ENCODE data around the gene RAD51B. TPM values are rescaled to one million over a fixed set of nuclear protein-coding genes. Genes with fewer than 3 reads are reported as not detected.

Gene RAD51B
- total RNA-seq, 1 experiment from 2014 or later = 14.2 TPM

DNA sequence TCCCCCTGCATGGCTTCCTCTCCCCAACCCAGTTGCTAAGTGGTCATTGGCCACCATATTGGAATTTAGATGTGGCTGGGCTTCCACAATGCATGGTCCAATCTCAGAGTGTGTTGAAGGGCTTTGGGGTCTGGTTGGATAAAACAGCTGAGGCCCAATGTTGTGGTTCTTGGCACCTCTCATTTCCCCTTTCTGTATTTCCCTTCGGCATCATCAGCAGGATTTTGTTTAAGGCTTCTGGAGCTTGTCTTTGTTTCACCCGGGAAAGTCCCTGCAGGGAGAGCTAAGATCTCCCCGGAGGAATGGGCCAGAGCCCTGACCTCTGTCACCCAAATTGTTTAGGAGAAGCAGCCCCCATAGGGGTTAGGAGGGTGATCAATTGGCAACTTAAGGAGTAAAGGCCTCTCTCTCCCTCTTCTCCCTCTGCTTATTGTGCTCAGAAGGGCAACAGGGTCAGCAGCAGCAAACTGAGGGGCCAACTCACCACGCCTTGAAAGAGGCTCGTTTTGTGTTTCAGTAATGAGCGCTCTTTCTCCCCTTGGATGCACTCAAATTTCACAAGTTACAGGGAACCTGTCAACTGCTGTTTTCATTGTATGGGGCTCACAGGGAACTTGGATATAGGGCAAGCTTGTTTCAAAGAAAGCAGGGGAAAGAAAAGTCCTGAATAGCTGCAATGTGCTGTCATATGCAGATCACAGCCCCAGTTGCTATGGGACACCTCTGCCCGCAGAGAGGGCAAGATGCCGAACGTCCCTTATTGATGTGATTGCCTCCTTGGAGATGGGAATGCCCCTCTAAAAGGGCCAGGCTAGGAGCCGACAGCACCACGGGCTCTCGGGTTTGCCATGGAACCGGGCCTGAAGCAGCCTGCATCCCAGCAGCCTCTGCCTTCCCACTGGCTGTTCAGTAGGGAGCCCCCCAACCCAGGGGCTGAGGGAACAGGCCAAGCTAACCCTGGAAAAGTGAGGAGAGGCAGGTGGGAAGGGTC, 749.6 kb downstream of the RAD51B start:
- H3K27me3 Mint-ChIP-seq (ENCODE audit: low read depth) = no peaks in the 10 kb centered on the region
- H3K4me3 Mint-ChIP-seq = no peak overlapping the region
- TF ChIP-seq HMGA2 (CRISPR knock-in tag; IDR thresholded peaks at IDR 0.05) (peak; percentile 26; the same call in 1 of the 2 replicates), KAT7 (CRISPR knock-in tag; IDR thresholded peaks at IDR 0.05; ENCODE audit: borderline replicate concordance) (no peak)
- peaks cover 2% of the 10 kb centered on the region for H3K36me3 Mint-ChIP-seq
- CTCF ChIA-PET = no interaction called here
- POLR2A ChIA-PET = no interaction called here
- peaks cover 9% of the 10 kb centered on the region for H3K9me3 Mint-ChIP-seq
- no peak overlapping the region for H3K27ac Mint-ChIP-seq
- DNase-seq (ENCODE audit: low spot score) (no peak), ATAC-seq (no peak)
- H3K4me1 Mint-ChIP-seq = peaks cover 14% of the 10 kb centered on the region

DNA sequence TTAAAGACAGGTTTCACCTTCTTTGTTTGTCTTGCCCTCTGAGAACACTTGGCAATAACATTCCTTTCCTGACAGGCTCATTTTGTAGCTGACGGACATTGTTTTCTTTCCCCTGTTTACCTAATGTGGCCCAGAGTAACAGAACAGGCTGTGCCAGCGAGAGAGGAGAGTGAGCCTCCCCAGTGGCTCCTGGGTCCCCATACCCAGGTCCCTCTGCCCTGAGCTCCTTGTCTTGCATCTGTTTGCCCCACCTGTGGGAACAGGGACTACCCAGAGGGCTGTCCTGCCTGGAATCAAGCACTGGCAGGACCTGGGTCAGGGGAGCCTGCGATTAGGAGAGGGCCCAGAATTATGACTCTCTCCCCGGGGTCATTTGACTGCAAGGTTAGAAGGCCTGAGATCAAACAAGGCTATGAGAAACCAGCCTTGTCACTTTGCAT, 750.4 kb downstream of the RAD51B start:
- Mint-ChIP-seq H3K27ac (no peak overlapping the region), H3K9me3 (peaks cover 9% of the 10 kb centered on the region), H3K27me3 (ENCODE audit: low read depth) (no peaks in the 10 kb centered on the region), H3K4me1 (peaks cover 7% of the 10 kb centered on the region), H3K36me3 (peaks cover 2% of the 10 kb centered on the region), H3K4me3 (no peak overlapping the region)
- ATAC-seq (no peak), DNase-seq (ENCODE audit: low spot score) (no peak)
- no peak for TF ChIP-seq ZNF138 (CRISPR knock-in tag; conservative IDR thresholded peaks at IDR 0.05)
- TF ChIP-seq, protein P1, sequence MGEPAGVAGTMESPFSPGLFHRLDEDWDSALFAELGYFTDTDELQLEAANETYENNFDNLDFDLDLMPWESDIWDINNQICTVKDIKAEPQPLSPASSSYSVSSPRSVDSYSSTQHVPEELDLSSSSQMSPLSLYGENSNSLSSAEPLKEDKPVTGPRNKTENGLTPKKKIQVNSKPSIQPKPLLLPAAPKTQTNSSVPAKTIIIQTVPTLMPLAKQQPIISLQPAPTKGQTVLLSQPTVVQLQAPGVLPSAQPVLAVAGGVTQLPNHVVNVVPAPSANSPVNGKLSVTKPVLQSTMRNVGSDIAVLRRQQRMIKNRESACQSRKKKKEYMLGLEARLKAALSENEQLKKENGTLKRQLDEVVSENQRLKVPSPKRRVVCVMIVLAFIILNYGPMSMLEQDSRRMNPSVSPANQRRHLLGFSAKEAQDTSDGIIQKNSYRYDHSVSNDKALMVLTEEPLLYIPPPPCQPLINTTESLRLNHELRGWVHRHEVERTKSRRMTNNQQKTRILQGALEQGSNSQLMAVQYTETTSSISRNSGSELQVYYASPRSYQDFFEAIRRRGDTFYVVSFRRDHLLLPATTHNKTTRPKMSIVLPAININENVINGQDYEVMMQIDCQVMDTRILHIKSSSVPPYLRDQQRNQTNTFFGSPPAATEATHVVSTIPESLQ (CRISPR knock-in tag; IDR thresholded peaks at IDR 0.05) = no peak
- TF ChIP-seq, protein P2, sequence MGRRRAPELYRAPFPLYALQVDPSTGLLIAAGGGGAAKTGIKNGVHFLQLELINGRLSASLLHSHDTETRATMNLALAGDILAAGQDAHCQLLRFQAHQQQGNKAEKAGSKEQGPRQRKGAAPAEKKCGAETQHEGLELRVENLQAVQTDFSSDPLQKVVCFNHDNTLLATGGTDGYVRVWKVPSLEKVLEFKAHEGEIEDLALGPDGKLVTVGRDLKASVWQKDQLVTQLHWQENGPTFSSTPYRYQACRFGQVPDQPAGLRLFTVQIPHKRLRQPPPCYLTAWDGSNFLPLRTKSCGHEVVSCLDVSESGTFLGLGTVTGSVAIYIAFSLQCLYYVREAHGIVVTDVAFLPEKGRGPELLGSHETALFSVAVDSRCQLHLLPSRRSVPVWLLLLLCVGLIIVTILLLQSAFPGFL (CRISPR knock-in tag; IDR thresholded peaks at IDR 0.05; ENCODE audit: borderline replicate concordance) = no peak
- TF ChIP-seq TEAD4 (CRISPR knock-in tag; IDR thresholded peaks at IDR 0.05) = no peak
- TF ChIP-seq ZNF263 (CRISPR knock-in tag; IDR thresholded peaks at IDR 0.05; ENCODE audit: low read depth) = no peak
- TF ChIP-seq, protein P3, sequence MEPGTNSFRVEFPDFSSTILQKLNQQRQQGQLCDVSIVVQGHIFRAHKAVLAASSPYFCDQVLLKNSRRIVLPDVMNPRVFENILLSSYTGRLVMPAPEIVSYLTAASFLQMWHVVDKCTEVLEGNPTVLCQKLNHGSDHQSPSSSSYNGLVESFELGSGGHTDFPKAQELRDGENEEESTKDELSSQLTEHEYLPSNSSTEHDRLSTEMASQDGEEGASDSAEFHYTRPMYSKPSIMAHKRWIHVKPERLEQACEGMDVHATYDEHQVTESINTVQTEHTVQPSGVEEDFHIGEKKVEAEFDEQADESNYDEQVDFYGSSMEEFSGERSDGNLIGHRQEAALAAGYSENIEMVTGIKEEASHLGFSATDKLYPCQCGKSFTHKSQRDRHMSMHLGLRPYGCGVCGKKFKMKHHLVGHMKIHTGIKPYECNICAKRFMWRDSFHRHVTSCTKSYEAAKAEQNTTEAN (CRISPR knock-in tag; IDR thresholded peaks at IDR 0.05) = no peak
- TF ChIP-seq, protein P4, sequence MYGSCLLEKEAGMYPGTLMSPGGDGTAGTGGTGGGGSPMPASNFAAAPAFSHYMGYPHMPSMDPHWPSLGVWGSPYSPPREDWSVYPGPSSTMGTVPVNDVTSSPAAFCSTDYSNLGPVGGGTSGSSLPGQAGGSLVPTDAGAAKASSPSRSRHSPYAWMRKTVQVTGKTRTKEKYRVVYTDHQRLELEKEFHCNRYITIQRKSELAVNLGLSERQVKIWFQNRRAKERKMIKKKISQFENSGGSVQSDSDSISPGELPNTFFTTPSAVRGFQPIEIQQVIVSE (CRISPR knock-in tag; IDR thresholded peaks at IDR 0.05; ENCODE audit: borderline replicate concordance) = no peak
- POLR2A ChIA-PET = no interaction called here
- CTCF ChIA-PET = no interaction called here

DNA sequence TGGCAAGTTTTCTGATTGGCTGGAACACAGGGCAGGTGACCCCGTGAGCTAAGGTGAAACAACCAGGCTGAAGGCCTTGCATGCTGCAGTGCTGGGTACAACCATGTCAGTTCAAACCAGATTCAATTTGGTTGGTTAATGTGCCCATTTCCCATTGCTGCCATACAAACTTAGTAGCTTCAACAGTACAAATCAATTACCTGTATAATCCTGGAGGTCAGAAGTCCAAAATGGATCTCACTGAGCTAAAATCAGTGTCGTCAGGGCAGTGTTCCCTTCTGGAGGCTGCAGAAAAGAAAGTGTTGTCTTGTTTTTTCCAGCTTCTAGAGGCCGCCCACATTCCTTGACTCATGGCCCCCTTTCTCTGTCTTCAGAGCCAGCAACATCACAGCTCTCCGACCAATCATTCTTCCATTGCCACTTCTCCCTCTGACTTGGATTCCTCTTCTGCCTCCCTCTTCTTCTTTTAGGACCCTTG, 751.6 kb downstream of the RAD51B start:
- Mint-ChIP-seq H3K36me3 (peaks cover 2% of the 10 kb centered on the region), H3K4me1 (peaks cover under 1% of the 10 kb centered on the region; the same call in 1 of the 2 replicates), H3K9me3 (peaks cover 9% of the 10 kb centered on the region), H3K4me3 (no peak overlapping the region), H3K27ac (no peak overlapping the region), H3K27me3 (ENCODE audit: low read depth) (no peaks in the 10 kb centered on the region)
- DNase-seq (ENCODE audit: low spot score) = no peak
- CTCF ChIA-PET = interaction anchor here (0.9 kb wide), 1 partner anchor 254 kb away, joined by 3 read pairs; no protein-coding TSS in a partner anchor
- POLR2A ChIA-PET = interaction anchor here (0.6 kb wide), 1 partner anchor 61 kb away, joined by 3 read pairs; no protein-coding TSS in a partner anchor
- ATAC-seq = no peak
- TF ChIP-seq, protein P5, sequence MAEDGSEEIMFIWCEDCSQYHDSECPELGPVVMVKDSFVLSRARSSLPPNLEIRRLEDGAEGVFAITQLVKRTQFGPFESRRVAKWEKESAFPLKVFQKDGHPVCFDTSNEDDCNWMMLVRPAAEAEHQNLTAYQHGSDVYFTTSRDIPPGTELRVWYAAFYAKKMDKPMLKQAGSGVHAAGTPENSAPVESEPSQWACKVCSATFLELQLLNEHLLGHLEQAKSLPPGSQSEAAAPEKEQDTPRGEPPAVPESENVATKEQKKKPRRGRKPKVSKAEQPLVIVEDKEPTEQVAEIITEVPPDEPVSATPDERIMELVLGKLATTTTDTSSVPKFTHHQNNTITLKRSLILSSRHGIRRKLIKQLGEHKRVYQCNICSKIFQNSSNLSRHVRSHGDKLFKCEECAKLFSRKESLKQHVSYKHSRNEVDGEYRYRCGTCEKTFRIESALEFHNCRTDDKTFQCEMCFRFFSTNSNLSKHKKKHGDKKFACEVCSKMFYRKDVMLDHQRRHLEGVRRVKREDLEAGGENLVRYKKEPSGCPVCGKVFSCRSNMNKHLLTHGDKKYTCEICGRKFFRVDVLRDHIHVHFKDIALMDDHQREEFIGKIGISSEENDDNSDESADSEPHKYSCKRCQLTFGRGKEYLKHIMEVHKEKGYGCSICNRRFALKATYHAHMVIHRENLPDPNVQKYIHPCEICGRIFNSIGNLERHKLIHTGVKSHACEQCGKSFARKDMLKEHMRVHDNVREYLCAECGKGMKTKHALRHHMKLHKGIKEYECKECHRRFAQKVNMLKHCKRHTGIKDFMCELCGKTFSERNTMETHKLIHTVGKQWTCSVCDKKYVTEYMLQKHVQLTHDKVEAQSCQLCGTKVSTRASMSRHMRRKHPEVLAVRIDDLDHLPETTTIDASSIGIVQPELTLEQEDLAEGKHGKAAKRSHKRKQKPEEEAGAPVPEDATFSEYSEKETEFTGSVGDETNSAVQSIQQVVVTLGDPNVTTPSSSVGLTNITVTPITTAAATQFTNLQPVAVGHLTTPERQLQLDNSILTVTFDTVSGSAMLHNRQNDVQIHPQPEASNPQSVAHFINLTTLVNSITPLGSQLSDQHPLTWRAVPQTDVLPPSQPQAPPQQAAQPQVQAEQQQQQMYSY (CRISPR knock-in tag; IDR thresholded peaks at IDR 0.05) = no peak
- TF ChIP-seq, protein P6, sequence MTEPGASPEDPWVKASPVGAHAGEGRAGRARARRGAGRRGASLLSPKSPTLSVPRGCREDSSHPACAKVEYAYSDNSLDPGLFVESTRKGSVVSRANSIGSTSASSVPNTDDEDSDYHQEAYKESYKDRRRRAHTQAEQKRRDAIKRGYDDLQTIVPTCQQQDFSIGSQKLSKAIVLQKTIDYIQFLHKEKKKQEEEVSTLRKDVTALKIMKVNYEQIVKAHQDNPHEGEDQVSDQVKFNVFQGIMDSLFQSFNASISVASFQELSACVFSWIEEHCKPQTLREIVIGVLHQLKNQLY (CRISPR knock-in tag; IDR thresholded peaks at IDR 0.05) = no peak
- TF ChIP-seq SOX15 (CRISPR knock-in tag; IDR thresholded peaks at IDR 0.05) (no peak), ZNF416 (CRISPR knock-in tag; IDR thresholded peaks at IDR 0.05) (no peak), GTF2I (CRISPR knock-in tag; conservative IDR thresholded peaks at IDR 0.05) (no peak), MXD4 (CRISPR knock-in tag; IDR thresholded peaks at IDR 0.05; ENCODE audit: borderline replicate concordance) (no peak), RELA (CRISPR knock-in tag; IDR thresholded peaks at IDR 0.05; ENCODE audit: borderline replicate concordance) (no peak), IRF2 (CRISPR knock-in tag; IDR thresholded peaks at IDR 0.05; ENCODE audit: borderline replicate concordance, low read depth) (no peak)
- TF ChIP-seq, protein P4 (CRISPR knock-in tag; IDR thresholded peaks at IDR 0.05; ENCODE audit: borderline replicate concordance) = no peak
